Upper lobe of right lung (tissue), 1 donor: ENCODE measurements around the gene CDH4. TPM values are rescaled to one million over a fixed set of nuclear protein-coding genes. Genes with fewer than 3 reads are reported as not detected.
A peak's percentile ranks its signal among the peaks of the same experiment; 100 is the strongest.

Experiments
- ATAC-seq: fragments of 200-7000 bp; cut with Tn5 transposase; one replicate; pipeline ENCODE4 v1.9.1; 2020; ENCODE audit warnings: mild to moderate bottlenecking, moderate library complexity
- DNase-seq: peaks from one replicate; pipeline ENCODE4 v3.0.0-alpha.2; 2020
- H3K27ac ChIP-seq: fragments of 200-600 bp; one replicate; pipeline ENCODE4 v1.8.0; 2022
- H3K27me3 ChIP-seq: fragments of 200-600 bp; one replicate; pipeline ENCODE4 v1.8.0; 2022; ENCODE audit warnings: mild to moderate bottlenecking
- H3K36me3 ChIP-seq: fragments of 200-600 bp; one replicate; pipeline ENCODE4 v1.8.0; 2022
- H3K4me1 ChIP-seq: fragments of 200-600 bp; one replicate; pipeline ENCODE4 v1.8.0; 2022
- H3K4me3 ChIP-seq: fragments of 200-600 bp; one replicate; pipeline ENCODE4 v1.8.0; 2022; ENCODE audit warnings: mild to moderate bottlenecking
- H3K9me3 ChIP-seq: fragments of 200-600 bp; one replicate; pipeline ENCODE4 v1.8.0; 2022
- intact Hi-C: fragments of 100-400 bp; cut with DNase I; formaldehyde crosslinking; loops from one replicate; pipeline ENCODE4 v1.11.0; 2022
- total RNA-seq: library from RNA; stranded (reverse); fragmentation: NEBNext Ultra II Directional; extraction: Animal tissue kit (Norgen Biotek cat#: 25700); gene quantifications from one replicate; pipeline ENCODE4 v1.2.1, GENCODE V29; 2021
- TF ChIP-seq, protein P1 (sequence below): fragments of 200-600 bp; IDR thresholded peaks from one replicate; pipeline ENCODE4 v1.8.0; 2022; ENCODE audit warnings: antibody characterized with exemption
- donor health status: DM: no; HTN: yes; CAD: no; lungs with severe emphysema.

The CDH4 gene
- total RNA-seq, 1 donor from 2014 or later = 0.23 TPM

DNA sequence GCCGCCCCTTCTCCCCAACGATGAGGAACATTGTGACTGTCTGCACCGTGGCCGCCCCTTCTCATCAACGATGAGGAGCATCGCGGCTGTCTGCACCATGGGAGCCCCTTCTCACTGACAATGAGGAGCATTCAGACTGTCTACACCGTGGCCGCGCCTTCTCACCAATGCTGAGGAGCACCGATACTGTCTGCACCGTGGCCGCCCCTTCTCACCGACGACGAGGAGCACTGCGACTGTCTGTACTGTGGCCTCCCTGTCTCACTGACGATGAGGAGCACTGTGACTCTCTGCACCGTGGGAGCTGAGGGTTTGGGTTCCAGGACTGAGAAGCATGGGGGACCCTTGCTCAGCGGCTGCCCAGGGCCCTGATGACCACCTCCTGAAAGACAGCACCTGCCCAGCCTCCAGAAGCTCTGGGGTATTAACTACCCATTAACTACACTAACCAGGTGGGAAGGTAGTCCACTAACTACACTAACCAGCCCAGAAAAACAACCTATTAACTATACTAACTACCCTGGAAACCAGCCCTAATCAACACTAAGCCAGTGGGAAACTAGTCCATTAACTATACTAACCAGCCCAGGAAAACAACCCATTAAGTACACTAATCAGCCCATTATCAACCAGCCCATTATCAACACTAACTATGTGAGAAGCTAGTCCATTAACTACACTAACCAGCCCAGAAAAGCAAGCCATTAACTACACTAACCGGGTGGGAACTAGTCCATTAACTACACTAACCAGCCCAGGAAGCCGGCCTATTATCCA lies 696.7 kb downstream of the CDH4 start:
- Histone ChIP-seq H3K4me3 (no peak overlapping the region), H3K36me3 (no peaks in the 10 kb centered on the region), H3K27ac (no peak overlapping the region), H3K27me3 (peaks cover 18% of the 10 kb centered on the region), H3K4me1 (no peaks in the 10 kb centered on the region), H3K9me3 (no peaks in the 10 kb centered on the region)
- DNase-seq (peak; percentile 36), ATAC-seq (no peak)
- TF ChIP-seq, protein P1, sequence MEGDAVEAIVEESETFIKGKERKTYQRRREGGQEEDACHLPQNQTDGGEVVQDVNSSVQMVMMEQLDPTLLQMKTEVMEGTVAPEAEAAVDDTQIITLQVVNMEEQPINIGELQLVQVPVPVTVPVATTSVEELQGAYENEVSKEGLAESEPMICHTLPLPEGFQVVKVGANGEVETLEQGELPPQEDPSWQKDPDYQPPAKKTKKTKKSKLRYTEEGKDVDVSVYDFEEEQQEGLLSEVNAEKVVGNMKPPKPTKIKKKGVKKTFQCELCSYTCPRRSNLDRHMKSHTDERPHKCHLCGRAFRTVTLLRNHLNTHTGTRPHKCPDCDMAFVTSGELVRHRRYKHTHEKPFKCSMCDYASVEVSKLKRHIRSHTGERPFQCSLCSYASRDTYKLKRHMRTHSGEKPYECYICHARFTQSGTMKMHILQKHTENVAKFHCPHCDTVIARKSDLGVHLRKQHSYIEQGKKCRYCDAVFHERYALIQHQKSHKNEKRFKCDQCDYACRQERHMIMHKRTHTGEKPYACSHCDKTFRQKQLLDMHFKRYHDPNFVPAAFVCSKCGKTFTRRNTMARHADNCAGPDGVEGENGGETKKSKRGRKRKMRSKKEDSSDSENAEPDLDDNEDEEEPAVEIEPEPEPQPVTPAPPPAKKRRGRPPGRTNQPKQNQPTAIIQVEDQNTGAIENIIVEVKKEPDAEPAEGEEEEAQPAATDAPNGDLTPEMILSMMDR = no peak
- intact Hi-C loops = no loop called here

GRCh38 chr20:61949363-61949713 lies 697.3 kb downstream of the CDH4 start:
- Histone ChIP-seq H3K9me3 (no peaks in the 10 kb centered on the region), H3K27ac (no peak overlapping the region), H3K27me3 (peaks cover 24% of the 10 kb centered on the region), H3K36me3 (no peaks in the 10 kb centered on the region), H3K4me1 (no peaks in the 10 kb centered on the region), H3K4me3 (no peak overlapping the region)
- DNase-seq = no peak
- peak; percentile 40 for ATAC-seq
- TF ChIP-seq, protein P1 = no peak
- intact Hi-C loops = no loop called here

DNA sequence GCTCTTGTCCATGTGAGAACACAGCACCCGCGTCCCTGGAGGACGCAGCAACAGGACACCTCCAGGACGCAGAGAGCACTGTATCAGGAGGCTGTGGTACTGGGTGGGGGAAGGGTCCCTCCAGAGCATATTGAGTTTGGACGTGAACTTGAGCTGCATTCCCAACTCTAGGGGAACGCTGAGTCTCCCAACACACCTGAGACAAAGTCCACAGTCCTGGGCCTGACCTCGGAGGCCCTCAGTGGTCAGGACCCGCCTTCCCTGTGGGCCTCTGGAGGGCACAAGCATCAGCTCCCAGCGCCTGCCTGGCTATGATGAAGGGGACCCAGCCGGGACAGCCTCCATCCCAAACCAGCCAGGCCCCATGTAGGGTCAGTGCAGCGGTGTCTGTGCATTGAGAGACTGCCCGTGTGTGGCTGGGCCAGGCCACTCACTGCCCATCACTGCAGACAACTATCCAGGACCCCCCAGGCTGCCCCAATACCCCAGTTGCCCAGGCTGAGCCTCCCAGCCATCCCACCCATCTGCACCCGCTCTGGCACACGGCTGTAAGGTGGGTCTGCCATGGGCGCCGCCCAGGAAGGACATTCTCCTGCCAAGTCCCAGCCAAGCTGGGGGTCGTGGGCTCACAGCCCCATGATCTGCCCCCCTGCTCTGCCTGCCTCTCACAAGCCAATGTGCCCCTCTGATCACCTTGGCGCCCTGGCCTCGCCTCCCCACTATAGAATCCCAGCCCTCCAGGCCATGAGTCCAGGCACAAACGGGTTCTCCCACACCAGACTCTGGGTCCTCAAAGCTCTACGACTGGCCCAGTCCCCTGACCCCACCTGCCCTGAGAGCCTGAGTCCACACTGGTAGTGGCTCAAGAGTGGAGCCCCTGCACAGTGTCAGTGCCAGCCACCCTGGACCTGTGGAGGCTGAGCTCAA lies 697.9 kb downstream of the CDH4 start:
- ATAC-seq = peak; percentile 37

DNA sequence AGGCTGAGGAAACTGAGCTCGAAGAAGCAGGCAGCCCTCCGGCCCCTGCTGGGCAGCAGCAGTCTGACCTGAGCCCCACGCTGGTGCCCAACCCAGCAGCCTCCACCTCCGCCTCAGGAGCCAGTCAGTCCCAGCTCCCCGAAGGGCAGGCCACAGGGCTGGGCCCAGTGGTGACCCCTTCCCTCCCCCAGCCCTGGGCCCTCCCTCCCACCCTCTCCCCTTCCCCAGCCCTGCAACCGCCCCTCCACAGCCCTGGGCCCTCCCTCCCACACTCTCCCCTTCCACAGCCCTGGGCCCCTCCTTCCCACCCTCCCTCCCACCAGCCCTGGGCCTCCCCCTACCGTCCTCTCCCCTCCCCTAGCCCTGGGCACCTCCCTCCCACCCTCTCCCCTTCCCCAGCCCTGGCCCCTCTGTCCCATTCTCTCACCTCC lies 698.6 kb downstream of the CDH4 start:
- H3K9me3 ChIP-seq = no peaks in the 10 kb centered on the region
- no peaks in the 10 kb centered on the region for H3K36me3 ChIP-seq
- peaks cover 31% of the 10 kb centered on the region for H3K27me3 ChIP-seq
- TF ChIP-seq, protein P1 = no peak
- DNase-seq (peak; percentile 47), ATAC-seq (no peak)
- no peak overlapping the region for H3K27ac ChIP-seq
- intact Hi-C loops = no loop called here
- H3K4me3 ChIP-seq = no peak overlapping the region
- no peaks in the 10 kb centered on the region for H3K4me1 ChIP-seq

More for the DNA sequence above, 697.9 kb downstream of the CDH4 start:
- Histone ChIP-seq H3K9me3 (no peaks in the 10 kb centered on the region), H3K4me1 (no peaks in the 10 kb centered on the region), H3K27ac (no peak overlapping the region), H3K36me3 (no peaks in the 10 kb centered on the region), H3K27me3 (peaks cover 30% of the 10 kb centered on the region), H3K4me3 (no peak overlapping the region)
- TF ChIP-seq, protein P1 = no peak
- intact Hi-C loops = no loop called here
- peak; percentile 52 for DNase-seq

GRCh38 chr20:61951695-61952533 lies 699.9 kb downstream of the CDH4 start:
- TF ChIP-seq, protein P1 = no peak
- no peak overlapping the region for H3K27ac ChIP-seq
- ATAC-seq = peak; percentile 13
- no peaks in the 10 kb centered on the region for H3K9me3 ChIP-seq
- intact Hi-C loops = no loop called here
- no peaks in the 10 kb centered on the region for H3K36me3 ChIP-seq
- H3K4me1 ChIP-seq = no peaks in the 10 kb centered on the region
- no peak overlapping the region for H3K4me3 ChIP-seq
- H3K27me3 ChIP-seq = peaks cover 31% of the 10 kb centered on the region
- DNase-seq = peak; percentile 46
